PC-9 (cell line): ENCODE results near the gene ST7.

Source experiments
- CTCF ChIP-seq: fragments of 200-600 bp; sonication (generic); conservative IDR thresholded peaks from 2 replicates; pipeline ENCODE4 v1.6.1; 2017; ENCODE audit warnings: mixed run types, antibody characterized with exemption, mild to moderate bottlenecking, moderate library complexity
- EZH2 ChIP-seq: fragments of 200-600 bp; sonication (generic); IDR thresholded peaks from 2 replicates; pipeline ENCODE4 v1.8.0; 2017; ENCODE audit warnings: antibody characterized with exemption, low read depth

DNA sequence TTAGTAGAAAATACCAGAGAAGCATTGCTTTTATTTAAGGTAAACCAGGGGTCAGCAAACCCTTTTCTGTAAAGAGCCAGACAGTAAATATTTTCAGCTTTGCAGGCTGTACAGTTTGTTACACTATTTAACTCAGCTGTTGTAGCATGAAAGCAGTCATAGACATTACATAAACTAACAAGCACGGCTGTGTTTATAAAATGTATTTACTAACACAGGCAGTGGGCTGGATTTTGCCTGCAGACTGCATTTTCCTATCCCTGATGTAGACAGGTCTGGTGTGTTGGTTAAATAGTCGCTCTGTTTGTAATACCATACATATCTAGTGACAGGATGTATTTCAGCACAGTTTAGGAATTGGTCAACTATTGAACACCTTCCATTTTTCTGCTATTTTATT is 129.3 kb downstream of the ST7 start:
- TF ChIP-seq CTCF (no peak), EZH2 (no peak)
